KBM-7 (cell line): ENCODE results near the gene FBXO46.
A peak's percentile ranks its signal among the peaks of the same experiment; 100 is the strongest.
"Not testable (repeated sequence)": the region's sequence is repeated elsewhere in the genome, so short reads cannot be mapped to it uniquely, and the experiment has no call there.

Experiments
- DNase-seq: peaks from one replicate; pipeline ENCODE4 v3.0.0-alpha.2; 2015
- in situ Hi-C: fragments of 300-500 bp; cut with MboI; formaldehyde crosslinking; loops from 2 replicates; pipeline ENCODE4 v1.14.3; 2020; ENCODE audit warnings: low sequenced_read_pairs, low pct_unique_long_range_greater_than_20kb, mixed read lengths

Gene FBXO46

DNA sequence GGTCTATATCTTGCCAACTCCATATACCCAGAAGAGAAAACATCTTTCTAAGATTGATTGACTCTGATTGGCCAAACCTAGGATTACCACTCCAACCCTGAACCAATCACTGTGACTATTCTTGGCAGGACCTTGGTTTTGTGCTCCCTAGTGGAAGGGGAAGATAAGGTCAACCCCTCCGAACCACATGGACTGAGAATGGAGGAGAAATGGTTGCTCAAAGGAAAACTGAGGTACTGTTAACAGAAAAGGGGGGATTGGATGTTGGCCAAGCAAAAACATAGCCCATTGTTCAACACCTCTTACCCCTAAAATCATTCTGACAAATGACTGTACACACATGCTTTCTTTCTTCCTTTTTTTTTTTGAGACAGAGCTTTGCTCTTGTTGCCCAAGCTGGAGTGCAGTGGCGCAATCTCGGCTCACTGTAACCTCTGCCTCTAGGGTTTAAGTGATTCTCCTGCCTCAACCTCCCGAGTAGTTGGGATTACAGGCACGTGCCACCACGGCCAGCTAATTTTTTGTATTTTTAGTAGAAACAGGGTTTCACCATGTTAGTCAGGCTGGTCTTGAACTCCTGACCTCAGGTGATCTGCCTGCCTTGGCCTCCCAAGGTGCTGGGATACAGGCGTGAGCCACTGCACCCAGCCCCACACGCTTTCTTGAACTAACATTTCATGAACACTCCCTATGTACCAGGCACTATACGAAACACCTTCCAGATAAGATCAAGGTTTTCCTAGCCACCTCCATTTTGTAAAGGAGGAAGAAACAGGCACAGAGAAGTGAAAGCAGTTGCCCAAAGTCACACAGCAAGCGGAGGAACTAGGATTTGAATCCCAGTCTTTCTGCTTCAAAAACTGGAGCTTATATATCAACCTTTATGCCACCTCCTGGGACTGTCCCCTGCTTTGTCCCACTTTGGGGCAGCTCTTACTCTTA, 9.1 kb upstream of the FBXO46 start:
- DNase-seq: peak; percentile 49
- in situ Hi-C loops: no loop called here

DNA sequence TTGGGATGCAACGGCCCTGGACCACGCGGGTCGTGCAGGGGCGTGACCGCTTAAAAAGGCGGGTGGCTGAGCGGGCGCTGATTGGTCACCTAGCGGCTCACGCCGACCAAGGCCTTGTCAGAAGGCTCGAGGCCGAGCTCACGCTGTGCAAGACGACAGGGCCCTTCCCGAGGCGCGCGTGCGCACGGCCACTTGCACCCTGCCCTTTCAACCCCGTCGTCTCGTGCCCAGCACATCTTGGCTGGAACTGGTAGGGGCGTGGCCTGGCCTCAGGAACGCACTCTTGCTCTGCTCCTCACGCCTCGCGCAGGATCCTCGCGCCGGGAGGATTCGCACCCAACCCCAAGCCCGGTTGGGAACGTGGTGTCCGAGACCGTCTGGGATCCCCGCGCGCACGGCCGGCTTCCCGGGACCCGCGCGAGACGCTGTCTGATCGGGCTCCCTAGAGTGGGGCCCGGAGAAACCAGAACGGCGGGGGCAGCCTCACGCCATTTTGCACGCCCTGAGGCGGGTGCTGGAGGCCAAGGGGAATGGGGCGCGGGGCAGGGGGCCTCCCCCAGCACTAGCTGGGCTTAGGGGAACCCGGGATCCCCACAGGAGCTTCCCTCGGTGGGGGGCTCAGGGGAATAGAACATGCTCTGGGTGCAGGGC, 2.6 kb upstream of the FBXO46 start, which contains the start of gene MEIOSIN:
TSS of gene MEIOSIN (plus strand) at position 280 of the 651 bp plus-strand sequence. CDS start 1,938 bp downstream, outside the sequence.
- DNase-seq: no peak
- in situ Hi-C loops: no loop called here

DNA sequence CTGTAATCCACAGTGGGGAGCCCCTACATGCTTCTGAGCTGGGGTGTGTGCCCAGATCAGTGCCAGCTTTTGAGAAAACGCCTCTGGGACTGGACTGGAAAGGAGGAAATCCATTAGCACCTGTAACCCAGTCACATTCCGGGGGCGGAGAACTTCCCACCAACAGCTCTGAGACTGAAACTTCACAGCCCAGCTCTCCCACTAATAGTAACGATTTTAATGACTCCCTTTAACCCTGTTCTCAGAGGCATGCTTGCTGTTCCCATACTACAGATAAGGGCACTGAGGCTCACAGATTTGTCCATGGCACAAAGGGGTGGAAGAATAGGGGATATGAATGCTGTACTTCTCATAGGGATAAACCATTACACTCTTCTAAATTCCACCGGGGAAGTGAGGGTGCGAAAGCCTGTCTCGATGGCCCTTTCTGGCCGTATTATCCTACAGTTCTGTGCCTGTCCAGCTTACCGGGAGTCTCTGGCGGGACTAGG, 851 bp downstream of the FBXO46 start:
- no peak for DNase-seq
- in situ Hi-C loops: no loop called here

DNA sequence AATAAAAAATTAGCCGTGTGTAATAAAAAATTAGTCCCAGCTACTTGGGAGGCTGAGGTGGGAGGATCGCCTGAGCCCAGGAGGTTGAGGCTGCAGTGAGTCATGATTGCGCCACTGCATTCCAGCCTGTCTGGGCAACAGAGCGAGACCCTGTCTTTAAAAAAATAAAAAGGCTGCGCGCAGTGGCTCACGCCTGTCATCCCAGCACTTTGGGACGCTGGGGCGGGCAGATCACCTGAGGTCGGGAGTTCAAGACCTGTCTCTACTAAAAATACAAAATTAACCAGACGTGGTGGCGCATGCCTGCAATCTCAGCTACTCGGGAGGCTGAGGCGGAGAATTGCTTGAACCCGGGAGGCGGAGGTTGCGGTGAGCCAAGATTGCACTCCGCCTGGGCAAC, 2.0 kb downstream of the FBXO46 start:
- DNase-seq, in situ Hi-C loops: not testable (repeated sequence)

DNA sequence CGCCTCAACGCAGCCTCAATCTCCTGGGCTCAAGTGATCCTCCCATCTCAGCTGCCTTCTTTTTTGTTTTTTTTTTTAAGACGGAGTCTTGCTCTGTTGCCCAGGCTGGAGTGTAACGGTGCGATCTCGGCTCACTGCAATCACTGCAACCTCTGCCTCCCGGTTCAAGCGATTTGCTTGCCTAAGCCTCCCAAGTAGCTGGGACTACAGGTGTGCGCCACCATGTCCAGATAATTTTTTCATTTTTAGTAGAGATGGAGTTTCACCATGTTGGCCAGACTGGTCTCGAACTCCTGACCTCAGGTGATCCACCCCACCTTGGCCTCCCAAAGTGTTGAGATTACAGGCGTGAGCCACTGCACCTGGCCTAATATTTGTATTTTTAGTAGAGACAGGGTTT, 10.6 kb downstream of the FBXO46 start:
- DNase-seq, in situ Hi-C loops: not testable (repeated sequence)

DNA sequence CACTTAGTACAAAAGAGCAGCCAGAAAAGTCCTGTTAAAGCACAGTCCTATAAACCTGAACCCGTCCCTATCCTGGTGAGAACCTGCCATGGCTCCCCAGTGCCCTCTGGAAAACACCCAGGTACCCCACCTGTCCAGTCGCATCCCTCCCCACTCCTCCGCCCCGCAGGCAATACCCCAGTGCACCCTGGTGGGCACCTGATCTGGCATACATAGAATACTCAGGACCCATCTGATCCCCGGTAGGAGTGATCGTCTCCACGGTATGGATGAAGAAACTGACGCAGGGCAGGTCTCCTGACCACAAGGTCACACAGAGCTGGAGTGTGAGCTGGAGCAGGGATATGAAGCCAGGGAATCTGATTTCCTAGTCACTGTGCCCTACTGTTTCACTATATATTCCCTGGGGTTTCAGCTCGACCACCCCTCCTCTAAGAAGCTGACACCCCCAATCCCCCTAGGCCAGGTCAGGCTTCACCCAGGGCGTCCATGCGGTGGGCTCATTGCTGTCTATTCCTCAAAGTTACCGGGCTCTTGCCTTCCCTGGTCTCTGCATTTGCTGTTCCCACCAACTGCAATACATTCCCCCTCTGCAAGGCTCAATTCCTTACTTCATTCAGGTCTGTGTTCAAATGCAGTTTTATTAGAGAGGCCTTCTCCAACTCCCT, 12.6 kb downstream of the FBXO46 start:
- in situ Hi-C loops: no loop called here
- DNase-seq: no peak

DNA sequence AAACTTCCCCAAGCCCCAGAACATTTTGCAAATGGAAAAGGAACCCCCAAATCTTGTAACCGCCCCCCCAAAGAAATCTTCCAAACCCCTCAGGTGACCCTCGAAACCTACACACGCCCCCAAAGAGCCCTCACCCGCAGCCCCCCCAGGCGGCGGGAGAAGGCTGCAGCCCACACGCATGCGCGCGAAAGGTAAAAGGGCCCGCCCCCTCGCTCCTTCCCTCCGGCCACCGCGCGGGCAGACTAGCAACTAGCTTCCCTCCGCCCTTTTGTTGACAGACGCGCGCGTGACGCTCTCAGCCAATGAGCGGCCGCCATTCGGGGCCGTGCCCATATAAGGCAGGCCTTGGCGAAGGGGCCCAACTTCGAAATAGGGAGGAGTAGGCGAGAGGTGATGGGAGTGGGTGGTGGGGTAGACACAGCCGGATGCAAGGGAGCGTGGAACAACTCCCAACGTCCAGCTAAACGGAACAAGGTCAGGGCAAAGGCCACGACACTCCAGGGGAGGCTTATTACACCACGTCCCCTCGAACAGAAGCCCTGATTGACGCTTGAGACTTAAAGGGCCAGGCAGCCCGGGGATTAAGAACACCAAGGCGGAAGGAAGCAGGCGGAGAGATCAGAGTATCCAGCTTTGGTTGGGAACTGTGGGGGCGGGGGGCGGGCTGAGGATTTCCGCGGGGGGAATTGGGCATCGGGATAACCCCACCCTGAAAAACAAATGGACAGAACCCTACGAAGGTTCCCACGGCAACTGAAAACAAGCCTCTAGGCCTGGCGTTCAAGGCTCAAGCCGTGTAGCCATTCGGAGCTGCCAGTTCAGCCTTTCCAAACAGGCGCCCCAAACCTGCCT, 13.3 kb downstream of the FBXO46 start:
- peak; percentile 100 for DNase-seq
- in situ Hi-C loops: no loop called here

DNA sequence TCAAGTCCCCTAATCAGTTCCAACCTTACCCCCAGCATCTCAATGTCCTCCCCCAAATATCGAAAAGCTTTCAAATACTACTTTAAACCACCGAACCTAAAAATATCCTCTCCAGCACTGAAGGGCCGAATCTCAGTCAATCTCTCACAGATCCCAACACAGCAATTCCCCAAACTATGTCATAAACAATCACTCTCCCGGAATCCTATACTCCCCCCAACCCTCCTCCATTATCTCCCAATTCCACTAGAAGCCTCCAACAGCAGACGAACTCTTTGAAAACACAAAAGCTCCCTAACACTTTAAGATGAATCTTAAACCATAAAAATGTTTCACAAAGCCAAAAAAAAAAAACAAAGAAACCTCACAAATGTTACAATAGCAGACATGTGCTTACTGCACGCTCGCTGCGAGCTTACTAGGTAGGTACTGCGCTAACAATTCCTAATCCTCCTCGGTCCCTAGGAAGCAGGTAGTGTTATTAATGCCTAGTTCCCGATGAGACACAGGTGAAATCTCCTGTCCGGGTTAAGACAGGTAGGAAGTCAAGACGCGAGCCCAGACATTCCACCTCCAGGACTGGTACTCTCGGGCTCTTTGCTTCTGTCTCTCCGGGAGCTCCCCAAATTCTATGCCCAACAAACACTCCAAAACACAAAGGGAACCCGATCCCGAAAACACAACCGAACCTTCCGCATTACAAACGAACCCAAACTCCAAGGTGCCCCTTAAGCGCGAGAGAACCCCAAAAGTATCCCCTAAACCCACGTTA, 14.2 kb downstream of the FBXO46 start:
- in situ Hi-C loops: no loop called here
- peak; percentile 28 for DNase-seq

DNA sequence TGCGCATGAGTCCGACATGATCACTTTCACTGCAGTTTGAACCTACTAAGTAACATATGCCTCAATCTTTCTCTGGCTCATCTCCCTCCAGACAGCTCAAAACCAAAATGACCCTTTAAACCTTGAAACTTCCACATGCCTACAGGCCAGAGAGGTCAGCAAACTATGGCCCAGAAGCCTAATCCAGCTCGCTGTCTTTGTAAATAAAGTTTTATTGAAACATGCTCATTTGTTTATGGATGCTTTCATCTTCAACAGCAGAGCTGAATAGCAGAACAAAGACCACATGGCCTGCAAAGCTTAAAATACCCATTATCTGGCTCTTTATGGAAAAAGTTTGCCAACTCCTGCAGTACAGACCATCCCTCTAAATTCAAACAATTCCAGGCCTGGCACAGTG, 15.6 kb downstream of the FBXO46 start:
- DNase-seq: no peak
- in situ Hi-C loops: no loop called here

DNA sequence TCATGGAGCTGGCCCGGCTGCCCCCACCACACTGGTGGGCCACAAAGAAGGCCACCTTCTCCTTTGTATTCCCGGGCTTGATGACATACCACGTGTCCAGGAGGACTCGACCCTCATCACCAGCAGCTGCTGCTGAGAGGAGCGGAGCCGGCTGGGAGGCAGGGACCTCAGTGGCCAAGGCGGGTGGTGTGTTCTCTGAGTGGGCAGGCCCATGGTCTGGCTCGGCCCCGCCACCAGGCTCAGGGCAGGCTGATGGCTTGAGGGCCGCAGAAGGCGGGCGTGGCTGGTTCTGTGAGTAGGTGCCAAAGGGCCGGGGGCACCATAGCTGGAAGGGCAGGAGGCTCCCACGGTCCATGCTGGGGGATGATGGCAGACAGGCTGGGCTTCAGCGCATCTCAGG, 17.6 kb downstream of the FBXO46 start:
- no peak for DNase-seq
- in situ Hi-C loops: no loop called here

DNA sequence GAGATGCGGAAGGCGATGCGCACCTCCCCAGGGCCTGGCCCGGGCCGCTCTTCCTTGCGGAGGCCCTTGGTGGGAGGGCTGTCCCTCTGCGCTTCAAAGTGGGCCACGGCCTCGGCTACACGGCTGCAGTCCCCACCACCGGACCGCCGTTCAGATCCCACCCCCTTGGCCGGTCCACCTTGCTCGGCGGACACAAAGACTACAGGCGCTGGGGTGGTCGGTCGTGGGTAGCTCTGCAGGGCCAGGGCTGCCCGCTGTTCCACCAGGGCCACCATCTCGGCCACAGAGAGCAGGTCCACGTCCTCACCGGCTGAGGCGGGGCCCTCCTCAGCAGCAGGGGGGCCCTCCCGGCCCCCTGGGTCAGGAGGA, 18.0 kb downstream of the FBXO46 start:
- in situ Hi-C loops: no loop called here
- DNase-seq: no peak

DNA sequence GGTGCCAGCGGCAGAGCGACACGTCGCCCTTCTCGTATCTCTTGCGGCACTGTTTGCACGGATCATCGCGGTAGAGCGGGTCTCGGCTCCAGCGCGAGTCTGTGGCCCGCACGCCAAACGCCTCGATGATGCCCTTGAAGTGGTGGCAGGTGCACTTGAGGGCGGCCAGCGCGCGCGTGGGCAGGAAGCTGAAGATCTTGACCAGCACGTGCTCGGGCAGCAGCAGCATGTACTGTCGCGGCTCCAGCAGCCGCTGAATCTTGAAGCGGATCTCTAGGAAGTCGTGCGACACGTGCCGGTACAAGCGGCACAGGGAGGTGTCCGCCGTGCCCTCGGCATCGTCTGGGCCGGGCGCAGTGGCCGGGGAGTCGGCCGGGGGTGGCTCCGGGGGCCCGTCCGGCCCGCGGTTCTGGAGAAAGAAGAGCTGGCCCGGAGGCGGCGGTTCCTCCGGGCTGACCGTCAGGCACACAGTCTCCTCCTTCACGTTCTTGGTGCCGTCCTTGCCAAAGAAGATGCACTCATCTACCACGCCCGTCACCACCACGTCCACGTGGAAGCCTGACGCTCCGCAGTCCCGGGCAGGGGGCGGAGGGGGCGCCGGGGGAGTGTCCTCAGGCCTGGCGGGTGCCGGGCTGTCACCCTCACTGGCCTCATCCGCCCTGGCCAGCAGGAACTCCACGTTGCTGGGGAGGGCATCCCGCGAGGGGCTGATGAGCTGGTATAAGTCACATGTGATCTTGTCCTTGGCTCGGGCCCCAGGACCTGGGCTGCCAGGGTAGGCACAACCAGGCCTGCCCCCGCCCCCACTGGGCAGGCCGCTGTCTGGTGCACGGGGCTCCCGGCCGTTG, 18.6 kb downstream of the FBXO46 start:
- no peak for DNase-seq
- in situ Hi-C loops: no loop called here

DNA sequence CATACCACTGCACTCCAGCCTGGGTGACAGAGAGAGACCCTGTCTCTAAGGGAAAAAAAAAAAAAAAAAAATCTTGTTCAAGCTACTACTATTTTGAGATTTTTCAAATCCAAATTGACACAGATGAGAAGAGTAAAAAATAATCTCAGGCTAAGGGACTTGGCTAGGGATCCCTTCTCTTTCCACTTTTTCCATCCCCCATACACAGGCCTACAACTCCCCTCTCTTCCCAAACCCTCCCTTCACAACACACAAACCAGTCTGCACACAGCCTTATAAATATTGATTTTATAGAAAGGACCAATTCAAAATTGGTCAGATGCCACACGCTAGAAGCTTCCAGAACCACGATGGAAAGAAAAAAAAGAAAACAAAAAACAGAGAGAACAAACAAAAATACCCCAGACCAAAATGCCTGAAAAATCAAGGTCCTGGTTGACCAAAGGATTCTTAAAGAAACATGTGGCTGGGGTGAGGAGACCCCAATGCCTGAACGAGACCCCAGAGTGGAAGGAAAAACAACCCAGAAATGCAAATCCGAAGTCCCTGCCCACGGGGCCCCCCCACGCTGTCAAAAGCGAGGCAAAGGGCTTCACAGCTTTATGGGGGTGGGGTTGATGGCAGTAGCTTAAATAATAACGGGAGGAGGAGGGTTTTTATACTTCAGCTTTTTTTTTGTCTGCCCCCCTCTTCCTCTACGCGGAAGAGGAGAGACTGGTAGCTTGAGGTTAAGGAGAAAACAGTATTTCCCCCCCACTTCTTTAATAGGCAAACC, 20.2 kb downstream of the FBXO46 start:
- in situ Hi-C loops: no loop called here
- no peak for DNase-seq

DNA sequence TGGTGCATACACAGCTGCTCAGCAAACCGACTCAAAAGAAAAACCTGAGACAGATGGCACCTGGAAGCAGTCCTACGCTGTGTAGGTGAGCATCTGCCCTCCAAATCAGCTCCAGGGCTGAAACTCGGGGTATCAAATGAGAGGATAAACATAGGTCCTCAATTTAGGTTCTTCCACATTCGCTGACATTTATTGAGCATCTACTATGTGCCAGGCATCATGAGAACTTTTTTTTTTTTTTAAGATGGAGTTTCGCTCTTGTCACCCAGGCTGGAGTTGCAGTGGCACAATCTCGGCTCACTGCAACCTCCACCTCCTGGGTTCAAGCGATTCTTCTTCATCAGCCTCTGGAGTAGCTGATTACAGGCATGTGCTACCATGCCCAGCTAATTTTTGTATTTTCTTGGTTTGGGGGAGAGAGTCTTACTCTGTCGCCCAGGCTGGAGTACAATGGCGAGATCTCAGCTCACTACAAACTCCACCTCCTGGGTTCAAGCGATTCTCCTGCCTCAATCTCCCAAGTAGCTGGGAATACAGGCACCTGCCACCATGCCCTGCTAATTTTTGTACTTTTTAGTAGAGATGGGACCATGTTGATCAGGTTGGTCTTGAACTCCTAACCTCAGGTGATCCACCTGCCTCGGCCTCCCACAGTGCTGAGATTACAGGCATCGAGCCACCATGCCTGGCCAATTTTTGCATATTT, 24.8 kb downstream of the FBXO46 start:
- DNase-seq: no peak
- in situ Hi-C loops: no loop called here

DNA sequence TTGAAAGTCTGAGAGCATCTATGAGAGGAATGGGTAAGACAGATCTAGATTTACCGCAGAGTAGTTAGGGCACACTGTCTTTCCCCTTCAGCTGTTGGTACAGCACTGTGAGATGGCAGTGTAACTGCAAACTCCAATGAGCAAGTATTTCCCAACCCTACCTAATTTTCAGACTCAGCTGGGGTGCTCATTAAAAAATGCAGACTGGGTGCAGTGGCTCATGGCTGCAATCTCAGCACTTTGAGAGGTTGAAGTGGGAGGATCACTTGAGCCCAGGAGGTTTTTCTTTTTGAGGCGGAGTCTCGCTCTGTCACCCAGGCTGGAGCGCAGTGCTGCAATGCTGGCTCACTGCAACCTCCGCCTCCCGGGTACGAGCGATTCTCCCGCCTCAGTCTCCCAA, 25.6 kb downstream of the FBXO46 start:
- in situ Hi-C loops: no loop called here
- DNase-seq: no peak

DNA sequence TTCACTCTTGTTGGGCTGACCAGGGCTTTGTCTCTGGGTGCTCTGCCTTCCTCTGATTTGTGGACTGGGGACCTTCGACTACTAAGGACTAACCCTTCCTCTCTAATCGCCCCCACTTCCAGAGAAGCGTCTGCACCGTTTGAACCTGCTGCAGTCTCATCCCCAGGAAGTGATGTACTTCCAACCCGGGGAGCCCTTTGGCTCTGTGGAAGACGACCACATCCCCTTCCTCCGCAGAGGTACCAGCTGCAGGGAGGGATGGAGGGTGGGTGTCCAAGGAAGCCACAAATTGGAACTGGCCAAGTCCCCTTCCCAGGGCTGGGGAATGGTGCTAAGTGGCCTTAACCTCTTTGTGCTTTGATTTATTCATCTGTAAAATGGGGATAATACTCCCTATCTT, 29.0 kb downstream of the FBXO46 start:
- DNase-seq: no peak
- in situ Hi-C loops: no loop called here
